Prostate gland (tissue), 2 donors: ENCODE measurements around the gene MRI1.

ENCODE experiments used
- CTCF ChIP-seq, 4 experiments: fragments of 200-600 bp in 2 of 4; fragments of 450-650 bp in 2 of 4; sonication (generic) in 2 of 4; IDR thresholded peaks; 1 replicate in 3 of 4; 2 replicates in 1 of 4; pipeline ENCODE4 v1.5.1; 2016 to 2019; ENCODE audit warnings: antibody characterized with exemption in 4 of 4, mild to moderate bottlenecking in 2 of 4, moderate library complexity in 2 of 4
- POLR2AphosphoS5 ChIP-seq: sonication (generic); formaldehyde crosslinking; IDR thresholded peaks from one replicate; pipeline ENCODE4 v1.6.1; 2017; ENCODE audit warnings: antibody characterized with exemption

GRCh38 chr19:13794757-13795589 lies 30.7 kb downstream of the MRI1 start, which contains the start of gene ZSWIM4:
- peak; percentile 96 for TF ChIP-seq POLR2AphosphoS5
- peak in 2 of 4 experiments; percentile 8 to 33 for TF ChIP-seq CTCF (IDR thresholded peaks at IDR 0.05)
